ENCODE data around the gene TMEM94.
"Not testable (repeated sequence)": the region's sequence is repeated elsewhere in the genome, so short reads cannot be mapped to it uniquely, and the experiment has no call there.

Gene TMEM94

DNA sequence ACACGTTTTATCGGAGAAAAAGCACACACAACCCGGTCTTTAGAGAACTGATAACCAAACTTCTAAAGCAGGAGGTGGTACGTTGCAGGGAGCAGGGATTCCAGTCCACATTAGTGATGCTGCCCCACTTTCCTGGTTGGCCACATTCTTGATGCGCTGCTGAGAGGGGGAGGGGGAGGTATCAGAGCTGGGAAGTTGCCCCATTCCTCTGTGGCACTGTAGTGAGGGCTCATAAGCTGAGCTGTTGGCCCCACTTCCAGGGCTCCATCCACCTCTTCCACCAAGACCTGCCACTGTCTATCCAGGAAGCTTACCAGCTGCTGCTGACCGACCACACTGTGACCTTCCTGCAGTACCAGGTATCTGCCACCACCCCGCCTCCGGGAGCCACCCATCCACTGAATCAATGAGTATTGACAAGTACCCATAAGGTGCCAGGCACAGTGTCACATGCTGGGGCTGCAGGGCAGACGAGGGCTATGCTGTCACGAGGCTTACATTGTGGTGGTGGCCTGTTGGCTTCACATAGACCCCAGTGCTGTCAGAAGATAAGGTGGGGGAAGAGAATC lies 60.9 kb downstream of the TMEM94 start:
- TF ChIP-seq, protein P1, sequence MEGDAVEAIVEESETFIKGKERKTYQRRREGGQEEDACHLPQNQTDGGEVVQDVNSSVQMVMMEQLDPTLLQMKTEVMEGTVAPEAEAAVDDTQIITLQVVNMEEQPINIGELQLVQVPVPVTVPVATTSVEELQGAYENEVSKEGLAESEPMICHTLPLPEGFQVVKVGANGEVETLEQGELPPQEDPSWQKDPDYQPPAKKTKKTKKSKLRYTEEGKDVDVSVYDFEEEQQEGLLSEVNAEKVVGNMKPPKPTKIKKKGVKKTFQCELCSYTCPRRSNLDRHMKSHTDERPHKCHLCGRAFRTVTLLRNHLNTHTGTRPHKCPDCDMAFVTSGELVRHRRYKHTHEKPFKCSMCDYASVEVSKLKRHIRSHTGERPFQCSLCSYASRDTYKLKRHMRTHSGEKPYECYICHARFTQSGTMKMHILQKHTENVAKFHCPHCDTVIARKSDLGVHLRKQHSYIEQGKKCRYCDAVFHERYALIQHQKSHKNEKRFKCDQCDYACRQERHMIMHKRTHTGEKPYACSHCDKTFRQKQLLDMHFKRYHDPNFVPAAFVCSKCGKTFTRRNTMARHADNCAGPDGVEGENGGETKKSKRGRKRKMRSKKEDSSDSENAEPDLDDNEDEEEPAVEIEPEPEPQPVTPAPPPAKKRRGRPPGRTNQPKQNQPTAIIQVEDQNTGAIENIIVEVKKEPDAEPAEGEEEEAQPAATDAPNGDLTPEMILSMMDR (IDR thresholded peaks at IDR 0.05; ENCODE audit: low read depth, low read length, missing control alignments): peak; percentile 36
- no peak for DNase-seq (ENCODE audit: low read depth)

GRCh38 chr17:75518201-75518600 lies 61.8 kb downstream of the TMEM94 start:
- no peak overlapping the region for H3K4me3 ChIP-seq (ENCODE audit: low read depth, low read length)
- DNase-seq (ENCODE audit: low read depth): peak; percentile 44
- TF ChIP-seq, protein P1 (IDR thresholded peaks at IDR 0.05; ENCODE audit: low read depth, low read length, missing control alignments): no peak

More for the DNA sequence above, 60.9 kb downstream of the TMEM94 start:
- peak overlapping the region; percentile 88 for H3K4me3 ChIP-seq (ENCODE audit: low read depth, low read length)

DNA sequence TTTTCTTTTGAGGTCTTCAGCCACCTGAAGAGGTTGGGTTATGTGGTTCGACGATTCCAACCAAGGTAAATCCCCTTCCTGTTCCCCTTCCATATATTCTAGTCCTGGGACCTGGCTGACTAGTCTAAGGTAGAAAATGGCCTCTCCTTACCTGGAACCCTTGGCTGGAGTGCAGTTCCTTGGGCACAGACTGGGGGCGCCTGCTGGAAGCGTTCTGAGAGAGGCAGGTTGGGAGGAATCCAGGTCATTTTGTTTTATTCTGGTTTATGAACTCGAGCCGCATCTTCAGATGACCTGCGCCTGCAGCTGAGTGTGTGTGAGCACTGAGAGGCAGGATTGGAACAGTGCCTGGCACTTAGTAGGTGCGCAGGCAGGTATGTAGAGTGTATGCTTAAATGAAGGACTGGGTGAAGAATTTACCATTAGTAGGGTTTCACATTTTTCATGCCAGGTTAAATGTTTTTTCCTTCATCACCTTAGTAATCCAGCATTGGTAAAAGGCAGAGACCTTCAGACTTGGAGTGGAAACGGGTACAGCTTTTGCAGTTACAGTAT lies 62.6 kb downstream of the TMEM94 start:
- no peak for DNase-seq (ENCODE audit: low read depth)
- TF ChIP-seq, protein P1 (IDR thresholded peaks at IDR 0.05; ENCODE audit: low read depth, low read length, missing control alignments): no peak
- no peak overlapping the region for H3K4me3 ChIP-seq (ENCODE audit: low read depth, low read length)

- not testable (repeated sequence) for DNase-seq (ENCODE audit: low read depth)
These were observed 64.0 kb downstream of the TMEM94 start for GRCh38 chr17:75520413-75520812.

DNA sequence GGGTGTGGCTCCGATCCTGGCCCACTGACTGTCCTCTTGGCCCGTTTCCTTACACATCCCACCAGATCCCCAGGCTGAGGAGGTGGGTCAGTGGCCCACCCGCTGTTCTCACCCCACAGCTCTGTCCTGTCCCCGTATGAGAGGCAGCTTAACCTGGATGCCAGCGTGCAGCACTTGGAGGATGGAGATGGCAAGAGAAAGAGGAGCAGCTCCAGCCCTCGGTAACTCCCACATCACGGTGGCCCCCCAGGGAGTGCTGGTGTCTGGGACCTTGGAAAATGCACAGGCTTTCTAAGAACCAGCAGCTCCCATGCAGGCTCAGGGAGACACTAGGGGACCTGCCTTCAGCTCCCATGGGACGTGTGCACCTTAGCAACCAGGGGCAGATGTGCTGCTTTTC lies 64.9 kb downstream of the TMEM94 start:
- DNase-seq (ENCODE audit: low read depth): no peak
- TF ChIP-seq, protein P1 (IDR thresholded peaks at IDR 0.05; ENCODE audit: low read depth, low read length, missing control alignments): no peak
- H3K4me3 ChIP-seq (ENCODE audit: low read depth, low read length): no peak overlapping the region

More at GRCh38 chr17:75520413-75520812, 64.0 kb downstream of the TMEM94 start:
- H3K4me3 ChIP-seq (ENCODE audit: low read depth, low read length): not testable (repeated sequence)

GRCh38 chr17:75521951-75522727 lies 65.7 kb downstream of the TMEM94 start:
- H3K4me3 ChIP-seq (ENCODE audit: low read depth, low read length): no peak overlapping the region
- DNase-seq (ENCODE audit: low read depth): no peak
- TF ChIP-seq, protein P1 (IDR thresholded peaks at IDR 0.05; ENCODE audit: low read depth, low read length, missing control alignments): no peak

DNA sequence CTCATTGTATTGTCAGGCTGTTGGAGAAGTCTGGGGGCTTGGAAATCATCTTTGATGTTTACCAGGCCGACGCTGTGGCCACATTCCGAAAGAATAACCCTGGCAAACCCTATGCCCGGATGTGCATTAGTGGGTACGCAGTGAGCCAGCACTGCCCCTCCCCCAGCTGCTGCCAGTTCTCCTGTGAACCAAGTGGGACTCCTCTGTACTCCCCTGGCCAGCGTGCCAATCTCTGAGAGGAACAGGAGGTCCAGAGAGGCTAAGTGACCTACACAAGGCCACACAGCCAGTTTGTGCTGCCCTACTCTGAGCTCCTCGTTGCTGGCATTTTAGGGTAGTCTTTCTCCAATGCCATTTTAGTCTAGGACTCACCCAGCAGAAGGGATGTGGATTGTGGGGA lies 67.2 kb downstream of the TMEM94 start:
- TF ChIP-seq, protein P1 (IDR thresholded peaks at IDR 0.05; ENCODE audit: low read depth, low read length, missing control alignments): no peak
- no peak for DNase-seq (ENCODE audit: low read depth)
- H3K4me3 ChIP-seq (ENCODE audit: low read depth, low read length): no peak overlapping the region
